ENCODE measurements around the gene RTEL1.
"Not testable (repeated sequence)": the region's sequence is repeated elsewhere in the genome, so short reads cannot be mapped to it uniquely, and the experiment has no call there.

RTEL1 gene

DNA sequence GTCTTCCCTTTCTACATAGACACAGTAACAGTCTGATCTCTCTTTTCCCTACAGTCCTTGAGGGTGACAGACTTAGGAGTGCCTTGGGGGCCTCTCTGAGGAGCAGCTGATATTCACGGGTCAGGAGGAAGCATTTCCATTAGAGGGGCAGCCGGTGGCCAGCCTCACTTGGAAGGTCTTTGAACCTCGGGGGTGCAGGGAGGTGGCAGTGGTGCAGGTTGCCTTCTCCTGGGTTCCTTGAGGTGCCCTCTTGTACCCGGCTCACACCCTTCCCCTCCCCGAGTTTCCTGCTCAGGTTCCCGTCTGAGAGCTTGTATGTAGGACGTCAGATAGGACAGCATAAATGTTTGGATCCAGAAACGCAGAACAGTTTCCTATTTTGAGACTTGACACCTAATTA is 2.5 kb downstream of the RTEL1 start:
- no peaks in the 10 kb centered on the region for H3K9me3 ChIP-seq (ENCODE audit: low read length)
- H3K36me3 ChIP-seq (ENCODE audit: insufficient read depth, low read length), result peaks cover 26% of the 10 kb centered on the region
- H3K27me3 ChIP-seq (ENCODE audit: insufficient read depth, low read length), result no peaks in the 10 kb centered on the region
- peaks cover 15% of the 10 kb centered on the region for H3K4me1 ChIP-seq (ENCODE audit: insufficient read depth, low read length)
- H3K4me3 ChIP-seq (ENCODE audit: low read length), result no peak overlapping the region
- H2AFZ ChIP-seq (ENCODE audit: low read depth, low read length), result no peak overlapping the region

DNA sequence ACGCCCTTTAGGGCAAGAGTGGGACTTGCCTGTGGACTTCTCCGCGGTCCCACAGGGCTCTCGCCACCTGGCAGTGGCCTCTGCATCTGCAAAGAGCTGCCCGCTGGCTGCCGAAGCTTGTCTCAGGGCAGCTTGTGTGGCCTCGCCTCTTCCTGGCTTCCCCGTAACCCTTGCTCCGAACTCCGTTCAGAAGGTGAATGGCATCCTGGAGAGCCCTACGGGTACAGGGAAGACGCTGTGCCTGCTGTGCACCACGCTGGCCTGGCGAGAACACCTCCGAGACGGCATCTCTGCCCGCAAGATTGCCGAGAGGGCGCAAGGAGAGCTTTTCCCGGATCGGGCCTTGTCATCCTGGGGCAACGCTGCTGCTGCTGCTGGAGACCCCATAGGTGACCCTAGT is 3.0 kb downstream of the RTEL1 start:
- H3K27me3 ChIP-seq (ENCODE audit: insufficient read depth, low read length), result no peaks in the 10 kb centered on the region
- peaks cover 26% of the 10 kb centered on the region for H3K36me3 ChIP-seq (ENCODE audit: insufficient read depth, low read length)
- no peaks in the 10 kb centered on the region for H3K9me3 ChIP-seq (ENCODE audit: low read length)

DNA sequence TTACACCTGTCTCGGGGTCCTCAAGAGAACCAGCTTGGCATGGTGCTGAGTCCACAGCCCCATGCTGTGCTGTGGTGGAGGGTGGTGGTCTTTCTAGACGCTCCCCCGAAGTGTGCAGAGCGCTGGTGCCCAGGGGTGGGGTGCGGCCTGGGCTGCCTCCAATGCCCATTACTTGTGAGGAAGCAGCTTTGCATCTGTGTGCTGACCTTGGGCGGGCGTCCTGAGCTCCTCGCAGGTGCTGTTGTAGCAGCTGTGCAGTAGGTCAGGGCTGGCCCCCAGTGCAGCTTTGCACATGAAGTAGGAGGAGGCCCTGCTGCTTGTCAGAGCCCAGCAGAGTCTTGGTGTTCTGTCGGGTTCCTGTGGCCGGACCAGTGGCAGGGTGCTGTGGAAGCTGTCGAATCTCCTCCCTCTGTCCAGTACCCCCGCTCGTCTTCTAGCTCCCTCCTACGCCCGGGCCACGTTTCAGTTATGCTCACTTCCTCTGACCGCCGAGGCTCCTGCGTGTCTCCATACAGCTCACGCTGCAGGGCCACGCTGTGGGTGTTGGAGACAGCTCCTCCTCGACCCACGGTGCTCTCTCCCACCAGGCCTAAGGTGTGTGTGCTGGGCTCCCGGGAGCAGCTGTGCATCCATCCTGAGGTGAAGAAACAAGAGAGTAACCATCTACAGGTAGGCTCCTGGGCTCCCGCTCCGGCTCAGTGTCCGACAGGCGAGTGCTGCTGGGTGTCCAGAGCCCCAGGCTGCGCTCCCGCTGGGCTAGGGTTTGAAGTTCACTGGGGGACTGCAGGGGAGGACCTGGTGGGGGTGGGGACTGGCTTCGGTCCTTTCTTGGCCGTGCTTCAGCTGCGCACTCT is 4.1 kb downstream of the RTEL1 start:
- Histone ChIP-seq H3K4me3 (ENCODE audit: low read length) (no peak overlapping the region), H2AFZ (ENCODE audit: low read depth, low read length) (no peak overlapping the region), H3K9me3 (ENCODE audit: low read length) (no peaks in the 10 kb centered on the region), H3K27me3 (ENCODE audit: insufficient read depth, low read length) (no peaks in the 10 kb centered on the region), H3K36me3 (ENCODE audit: insufficient read depth, low read length) (peaks cover 30% of the 10 kb centered on the region), H3K4me1 (ENCODE audit: insufficient read depth, low read length) (peaks cover 14% of the 10 kb centered on the region)

More for the DNA sequence above, 3.0 kb downstream of the RTEL1 start:
- Histone ChIP-seq H3K4me3 (ENCODE audit: low read length) (no peak overlapping the region), H2AFZ (ENCODE audit: low read depth, low read length) (no peak overlapping the region), H3K4me1 (ENCODE audit: insufficient read depth, low read length) (peaks cover 15% of the 10 kb centered on the region)

DNA sequence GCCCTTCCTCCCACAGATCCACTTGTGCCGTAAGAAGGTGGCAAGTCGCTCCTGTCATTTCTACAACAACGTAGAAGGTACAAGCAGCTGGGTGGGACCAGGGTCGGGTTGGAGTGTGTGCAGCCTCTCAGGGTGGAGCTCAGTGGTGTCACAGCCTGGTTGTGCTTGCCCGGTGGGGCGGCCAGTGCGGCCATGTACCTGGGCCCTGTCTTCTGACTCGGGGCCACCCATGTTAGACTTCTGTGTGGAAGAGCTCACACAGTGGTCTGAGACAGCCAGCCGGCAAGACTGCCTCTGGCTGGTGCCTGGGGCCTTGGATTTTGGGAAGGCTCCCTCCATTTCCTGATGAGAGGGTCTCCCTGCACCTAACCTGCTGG is 4.7 kb downstream of the RTEL1 start:
- Histone ChIP-seq H3K36me3 (ENCODE audit: insufficient read depth, low read length) (peaks cover 37% of the 10 kb centered on the region), H3K27me3 (ENCODE audit: insufficient read depth, low read length) (no peaks in the 10 kb centered on the region), H2AFZ (ENCODE audit: low read depth, low read length) (no peak overlapping the region)

DNA sequence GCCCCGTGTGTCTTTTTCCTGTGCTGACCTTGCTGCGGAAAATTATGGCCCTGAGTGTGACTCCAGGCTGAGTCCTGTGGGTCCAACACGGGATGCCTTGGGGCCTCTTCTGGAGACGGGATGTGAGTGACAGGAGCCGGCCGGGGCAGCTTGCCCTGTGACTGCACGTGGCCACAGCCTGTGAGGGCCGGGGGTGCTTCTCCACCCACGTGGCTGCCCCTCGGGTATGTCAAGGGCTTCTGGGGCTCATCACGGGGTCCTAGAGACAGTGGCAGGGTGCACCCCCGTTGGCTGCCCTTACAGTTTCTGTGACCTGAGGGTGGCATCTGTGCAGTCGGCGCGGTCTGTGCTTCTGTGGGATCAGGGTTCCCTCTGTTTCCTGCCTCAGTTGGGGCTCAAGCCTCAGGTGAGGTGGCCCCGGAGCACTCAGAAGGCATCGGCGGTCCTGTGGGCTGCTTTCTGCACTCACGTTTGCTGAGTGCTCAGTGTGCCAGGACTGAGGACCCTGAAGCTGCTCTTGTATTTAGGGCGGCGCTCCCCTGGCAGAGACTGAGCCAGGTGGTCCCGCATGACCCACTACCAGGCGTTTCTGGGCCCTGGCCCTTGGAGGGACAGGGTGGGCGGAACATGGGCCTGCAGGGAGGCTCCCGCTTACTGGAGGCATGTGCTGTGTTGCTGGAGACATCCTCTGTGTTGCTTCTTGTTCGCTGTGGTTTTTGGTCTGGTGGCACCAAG is 5.4 kb downstream of the RTEL1 start:
- Histone ChIP-seq H3K4me1 (ENCODE audit: insufficient read depth, low read length) (peaks cover 7% of the 10 kb centered on the region), H3K4me3 (ENCODE audit: low read length) (no peak overlapping the region), H3K36me3 (ENCODE audit: insufficient read depth, low read length) (peaks cover 43% of the 10 kb centered on the region), H3K27me3 (ENCODE audit: insufficient read depth, low read length) (no peaks in the 10 kb centered on the region), H2AFZ (ENCODE audit: low read depth, low read length) (no peak overlapping the region), H3K9me3 (ENCODE audit: low read length) (no peaks in the 10 kb centered on the region)

More for the DNA sequence above, 4.7 kb downstream of the RTEL1 start:
- Histone ChIP-seq H3K4me3 (ENCODE audit: low read length) (no peak overlapping the region), H3K4me1 (ENCODE audit: insufficient read depth, low read length) (peaks cover 9% of the 10 kb centered on the region), H3K9me3 (ENCODE audit: low read length) (no peaks in the 10 kb centered on the region)

DNA sequence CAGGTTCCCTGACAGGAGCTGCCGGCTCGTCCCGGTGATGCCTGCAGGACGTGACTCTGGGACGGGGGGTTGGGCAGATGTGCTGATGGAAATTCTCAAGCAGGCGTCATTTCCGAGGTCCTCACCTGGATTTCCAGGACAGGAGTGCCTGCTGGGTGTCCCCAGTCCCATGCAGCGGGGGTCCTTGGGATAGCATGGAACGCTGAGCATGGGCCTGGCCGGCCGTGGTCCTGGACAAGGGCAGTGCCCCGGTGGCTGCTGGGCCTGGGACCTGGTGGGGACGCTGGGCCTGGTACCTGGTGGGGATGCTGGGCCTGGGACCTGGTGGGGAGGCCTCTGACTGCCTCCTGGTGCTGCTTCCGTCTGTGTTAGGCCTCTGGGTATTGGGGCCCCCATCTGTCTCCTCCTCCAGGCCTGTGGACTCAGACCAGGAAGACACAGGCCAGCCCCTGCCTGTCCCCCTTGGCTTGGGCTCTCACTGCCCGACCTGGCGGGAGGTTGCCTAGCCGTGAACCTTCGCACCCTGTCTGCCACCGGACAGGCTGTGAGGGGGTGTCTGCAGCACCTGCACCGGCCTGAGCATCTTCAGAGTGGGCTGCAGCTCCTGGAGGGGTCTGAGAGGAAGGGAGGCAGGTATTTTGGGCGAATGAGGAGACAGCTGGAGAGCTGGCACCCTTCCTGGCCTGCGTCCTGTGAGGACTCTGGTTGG is 6.2 kb downstream of the RTEL1 start:
- peaks cover 2% of the 10 kb centered on the region for H3K4me1 ChIP-seq (ENCODE audit: insufficient read depth, low read length)
- H3K9me3 ChIP-seq (ENCODE audit: low read length), result no peaks in the 10 kb centered on the region
- no peaks in the 10 kb centered on the region for H3K27me3 ChIP-seq (ENCODE audit: insufficient read depth, low read length)
- H2AFZ ChIP-seq (ENCODE audit: low read depth, low read length), result no peak overlapping the region
- H3K36me3 ChIP-seq (ENCODE audit: insufficient read depth, low read length), result peaks cover 46% of the 10 kb centered on the region
- H3K4me3 ChIP-seq (ENCODE audit: low read length), result no peak overlapping the region

DNA sequence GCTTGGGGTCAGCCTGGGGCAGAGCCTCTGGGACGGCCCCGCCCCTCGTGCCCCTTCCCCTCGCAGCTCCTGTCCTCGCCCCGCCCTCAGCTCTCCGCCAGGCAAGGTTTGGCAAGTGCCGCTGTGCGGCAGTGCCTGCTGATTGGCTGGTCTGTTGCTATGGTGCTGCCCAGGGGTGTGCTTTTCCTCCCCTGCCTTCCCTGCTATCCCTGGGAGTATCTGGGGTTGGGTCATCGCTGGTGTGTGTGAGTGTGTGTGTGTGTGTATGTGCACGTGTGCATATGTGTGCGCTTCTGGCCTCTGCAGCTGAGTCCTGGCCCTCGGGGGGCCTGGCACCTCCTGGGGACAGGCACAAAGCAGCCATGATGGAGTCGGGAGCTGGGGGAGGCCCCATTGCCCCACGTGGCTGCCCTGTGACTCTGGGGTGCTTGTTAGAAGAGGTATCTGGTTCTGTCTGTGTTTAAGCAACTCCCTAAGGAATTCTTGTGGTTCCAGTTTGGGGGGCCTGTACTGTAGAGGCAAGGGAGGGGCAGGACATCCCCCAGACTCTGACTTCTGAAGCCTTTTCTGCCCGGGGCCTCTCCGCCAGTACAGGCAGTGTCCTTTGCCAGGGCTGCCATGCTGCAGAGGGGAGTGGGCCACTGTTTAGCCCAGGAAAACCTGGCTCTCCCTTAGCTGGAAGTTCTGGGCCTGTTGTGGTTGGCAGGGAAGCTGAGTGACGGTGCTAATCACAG is 6.9 kb downstream of the RTEL1 start:
- Histone ChIP-seq H3K27me3 (ENCODE audit: insufficient read depth, low read length) (no peaks in the 10 kb centered on the region), H3K4me1 (ENCODE audit: insufficient read depth, low read length) (no peaks in the 10 kb centered on the region), H3K36me3 (ENCODE audit: insufficient read depth, low read length) (peaks cover 46% of the 10 kb centered on the region), H2AFZ (ENCODE audit: low read depth, low read length) (no peak overlapping the region), H3K4me3 (ENCODE audit: low read length) (no peak overlapping the region), H3K9me3 (ENCODE audit: low read length) (no peaks in the 10 kb centered on the region)

DNA sequence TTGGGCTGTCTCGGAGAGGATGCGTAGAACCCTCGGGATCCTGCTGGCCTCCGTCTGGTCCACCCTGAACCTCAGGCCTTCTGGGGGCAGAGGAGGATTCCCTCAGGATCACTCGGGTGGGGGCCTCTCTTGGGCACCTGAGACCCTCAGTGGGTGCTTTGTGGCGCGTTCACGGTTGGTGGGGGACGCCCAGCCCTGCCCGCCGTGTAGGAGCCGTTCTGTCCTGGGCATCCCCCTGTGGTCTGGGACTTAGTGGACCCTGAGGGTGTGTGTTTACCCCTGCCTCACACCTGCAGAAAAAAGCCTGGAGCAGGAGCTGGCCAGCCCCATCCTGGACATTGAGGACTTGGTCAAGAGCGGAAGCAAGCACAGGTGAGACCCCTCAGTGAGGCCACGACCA is 7.6 kb downstream of the RTEL1 start:
- no peak overlapping the region for H2AFZ ChIP-seq (ENCODE audit: low read depth, low read length)
- no peaks in the 10 kb centered on the region for H3K9me3 ChIP-seq (ENCODE audit: low read length)
- no peaks in the 10 kb centered on the region for H3K27me3 ChIP-seq (ENCODE audit: insufficient read depth, low read length)
- H3K4me1 ChIP-seq (ENCODE audit: insufficient read depth, low read length), result no peaks in the 10 kb centered on the region
- peaks cover 48% of the 10 kb centered on the region for H3K36me3 ChIP-seq (ENCODE audit: insufficient read depth, low read length)
- no peak overlapping the region for H3K4me3 ChIP-seq (ENCODE audit: low read length)

DNA sequence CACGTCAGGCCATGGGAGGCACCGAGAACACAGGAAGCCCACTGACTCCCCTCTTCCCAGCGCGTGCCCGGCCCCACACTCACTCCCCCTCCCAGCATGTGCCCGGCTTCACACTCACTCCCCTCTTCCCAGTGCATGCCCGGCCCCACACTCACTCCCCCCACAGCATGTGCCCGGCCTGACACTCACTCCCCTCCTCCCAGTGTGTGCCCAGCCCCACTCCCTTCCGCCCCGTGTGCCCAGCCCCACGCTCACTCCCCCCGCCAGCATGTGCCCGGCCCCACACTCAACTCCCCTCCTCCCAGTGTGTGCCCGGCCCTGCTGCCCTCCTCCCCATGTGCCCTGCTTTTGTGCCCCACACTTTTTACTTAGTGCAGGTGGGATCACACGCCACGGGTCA is 9.7 kb downstream of the RTEL1 start:
- Histone ChIP-seq H2AFZ (ENCODE audit: low read depth, low read length) (no peak overlapping the region), H3K27me3 (ENCODE audit: insufficient read depth, low read length) (no peaks in the 10 kb centered on the region), H3K4me1 (ENCODE audit: insufficient read depth, low read length) (no peaks in the 10 kb centered on the region), H3K36me3 (ENCODE audit: insufficient read depth, low read length) (peaks cover 44% of the 10 kb centered on the region), H3K9me3 (ENCODE audit: low read length) (no peaks in the 10 kb centered on the region), H3K4me3 (ENCODE audit: low read length) (no peak overlapping the region)

DNA sequence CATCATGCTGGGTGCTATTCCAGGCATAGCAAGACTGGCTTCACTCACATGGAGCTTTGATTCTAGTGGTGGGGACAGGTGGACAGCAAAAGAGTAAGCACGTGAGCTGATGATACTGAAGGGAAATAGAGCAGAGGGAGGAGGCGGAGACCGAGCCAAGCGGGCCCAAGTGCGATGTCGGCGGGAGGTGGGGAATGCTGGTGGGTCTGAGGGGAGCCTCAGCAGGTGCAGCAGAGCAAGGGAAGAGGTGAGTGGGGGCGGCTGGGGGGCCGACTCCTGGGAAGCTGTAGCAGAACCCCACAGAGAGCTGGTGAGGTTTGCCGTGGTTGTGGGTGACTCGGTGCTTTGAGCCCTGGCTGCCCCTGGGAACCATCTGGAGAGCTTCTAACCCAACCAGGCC is 10.2 kb downstream of the RTEL1 start:
- H3K9me3 ChIP-seq (ENCODE audit: low read length), result no peaks in the 10 kb centered on the region
- H3K27me3 ChIP-seq (ENCODE audit: insufficient read depth, low read length), result no peaks in the 10 kb centered on the region
- peaks cover 40% of the 10 kb centered on the region for H3K36me3 ChIP-seq (ENCODE audit: insufficient read depth, low read length)
- H3K4me1 ChIP-seq (ENCODE audit: insufficient read depth, low read length), result no peaks in the 10 kb centered on the region
- H3K4me3 ChIP-seq (ENCODE audit: low read length), result no peak overlapping the region
- no peak overlapping the region for H2AFZ ChIP-seq (ENCODE audit: low read depth, low read length)

DNA sequence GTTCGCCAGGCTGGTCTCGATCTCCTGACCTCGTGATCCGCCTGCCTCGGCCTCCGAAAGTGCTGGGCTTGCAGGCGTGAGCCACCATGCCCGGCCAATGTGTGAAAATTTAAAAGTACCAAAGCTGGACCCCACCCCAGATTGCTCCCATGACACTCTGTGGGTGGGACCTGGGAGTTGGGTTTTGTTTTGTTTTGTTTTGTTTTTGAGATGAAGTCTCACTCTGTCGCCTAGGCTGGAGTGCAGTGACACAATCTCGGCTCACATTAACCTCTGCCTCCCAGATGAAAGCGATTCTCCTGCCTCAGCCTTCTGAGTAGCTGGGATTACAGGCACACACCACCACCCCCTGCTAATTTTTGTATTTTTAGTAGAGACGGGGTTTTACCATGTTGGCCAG is 13.6 kb downstream of the RTEL1 start:
- not testable (repeated sequence) for H3K9me3 ChIP-seq (ENCODE audit: low read length); H3K4me1 ChIP-seq (ENCODE audit: insufficient read depth, low read length); H2AFZ ChIP-seq (ENCODE audit: low read depth, low read length); H3K27me3 ChIP-seq (ENCODE audit: insufficient read depth, low read length); H3K4me3 ChIP-seq (ENCODE audit: low read length)
- peaks cover 58% of the 10 kb centered on the region for H3K36me3 ChIP-seq (ENCODE audit: insufficient read depth, low read length)

DNA sequence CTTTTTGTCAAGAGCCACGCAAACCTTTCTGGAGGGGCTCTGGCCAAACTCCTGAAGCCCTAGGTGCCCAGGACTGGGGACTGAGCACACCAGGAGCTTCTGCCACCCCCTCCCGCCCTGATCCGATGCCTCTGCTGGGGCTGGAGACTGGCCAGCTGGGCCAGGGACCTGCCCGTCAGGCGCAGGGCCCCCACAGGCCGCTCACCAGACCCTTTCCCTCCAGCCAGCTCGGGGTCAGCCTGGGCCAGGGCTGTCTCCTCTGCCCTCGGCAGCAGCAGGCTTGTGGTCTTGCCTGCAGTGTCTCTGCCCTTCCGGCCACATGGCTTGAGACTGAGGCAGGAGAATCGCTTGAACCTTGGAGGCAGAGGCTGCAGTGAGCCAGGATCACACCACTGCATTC is 14.6 kb downstream of the RTEL1 start:
- Histone ChIP-seq H3K27me3 (ENCODE audit: insufficient read depth, low read length) (no peaks in the 10 kb centered on the region), H3K36me3 (ENCODE audit: insufficient read depth, low read length) (peaks cover 51% of the 10 kb centered on the region), H3K4me1 (ENCODE audit: insufficient read depth, low read length) (no peaks in the 10 kb centered on the region), H3K9me3 (ENCODE audit: low read length) (no peaks in the 10 kb centered on the region), H3K4me3 (ENCODE audit: low read length) (no peak overlapping the region), H2AFZ (ENCODE audit: low read depth, low read length) (no peak overlapping the region)
